H1 (cell line): ENCODE measurements around the gene TBC1D17. TPM values are rescaled to one million over a fixed set of nuclear protein-coding genes. Genes with fewer than 3 reads are reported as not detected.

Experiments used
- ATF3 ChIP-seq: IDR thresholded peaks from 2 replicates; pipeline ENCODE4 v1.6.1; 2011; ENCODE audit warnings: low read depth, mild to moderate bottlenecking, low read length; ENCODE audit not compliant: insufficient read depth
- CBX5 ChIP-seq: fragments of 300-800, 300-1000 bp; sonication (generic); IDR thresholded peaks from 2 replicates; pipeline ENCODE4 v1.7.1; 2016; ENCODE audit warnings: antibody characterized with exemption, low read length, low read depth
- CHD1 ChIP-seq: IDR thresholded peaks from 2 replicates; pipeline ENCODE4 v1.6.1; 2012; ENCODE audit warnings: low read depth, low read length, improper control_type of control experiment
- CHD2 ChIP-seq: IDR thresholded peaks from 2 replicates; pipeline ENCODE4 v1.6.1; 2012; ENCODE audit warnings: low read length, improper control_type of control experiment
- CREB1 ChIP-seq: IDR thresholded peaks from 2 replicates; pipeline ENCODE4 v1.6.1; 2012; ENCODE audit warnings: inconsistent platforms
- EZH2 ChIP-seq: fragments of 200-600 bp; sonication (generic); IDR thresholded peaks from 2 replicates; pipeline ENCODE4 v1.7.1; 2012; ENCODE audit warnings: low read depth, mild to moderate bottlenecking, moderate library complexity, low read length, inconsistent platforms; ENCODE audit not compliant: severe bottlenecking
- FOSL1 ChIP-seq: IDR thresholded peaks from 2 replicates; pipeline ENCODE4 v1.6.1; 2011; ENCODE audit warnings: mild to moderate bottlenecking, low read depth, low read length, moderate library complexity; ENCODE audit not compliant: insufficient read depth
- NANOG ChIP-seq: IDR thresholded peaks from 2 replicates; pipeline ENCODE4 v1.6.1; 2011; ENCODE audit warnings: low read length, low read depth, mild to moderate bottlenecking, inconsistent platforms; ENCODE audit not compliant: insufficient read depth, poor library complexity, severe bottlenecking
- PHF8 ChIP-seq: fragments of 200-600 bp; sonication (generic); conservative IDR thresholded peaks from 2 replicates; pipeline ENCODE4 v1.7.1; 2012; ENCODE audit warnings: low read depth, mild to moderate bottlenecking, inconsistent platforms, low read length, moderate library complexity
- RFX5 ChIP-seq: IDR thresholded peaks from 2 replicates; pipeline ENCODE4 v1.6.1; 2011; ENCODE audit warnings: low read depth, low read length, improper control_type of control experiment, borderline replicate concordance
- RXRA ChIP-seq: IDR thresholded peaks from 2 replicates; pipeline ENCODE4 v1.6.1; 2011; ENCODE audit warnings: low read depth, mild to moderate bottlenecking, low read length, moderate library complexity; ENCODE audit not compliant: insufficient read depth
- SAP30 ChIP-seq: fragments of 300-600 bp; sonication (generic); IDR thresholded peaks from 2 replicates; pipeline ENCODE4 v1.7.1; 2012; ENCODE audit warnings: low read length, moderate library complexity, mild to moderate bottlenecking, inconsistent platforms; ENCODE audit not compliant: insufficient read depth, insufficient replicate concordance
- SIRT6 ChIP-seq: IDR thresholded peaks from one replicate; pipeline ENCODE4 v1.7.1; 2012; ENCODE audit warnings: low read length, inconsistent platforms
- SIX5 ChIP-seq: IDR thresholded peaks from 2 replicates; pipeline ENCODE4 v1.6.1; 2011; ENCODE audit warnings: mild to moderate bottlenecking, low read depth, low read length
- SP4 ChIP-seq: IDR thresholded peaks from 2 replicates; pipeline ENCODE4 v1.6.1; 2012; ENCODE audit warnings: low read length, inconsistent platforms
- SRF ChIP-seq: IDR thresholded peaks from 2 replicates; pipeline ENCODE4 v1.6.1; 2011; ENCODE audit warnings: mild to moderate bottlenecking, low read depth, low read length, moderate library complexity
- SUZ12 ChIP-seq: fragments of 200-600 bp; sonication (generic); IDR thresholded peaks from 2 replicates; pipeline ENCODE4 v1.6.1; 2012; ENCODE audit warnings: mild to moderate bottlenecking, inconsistent platforms, low read length, moderate library complexity, mixed read lengths
- TAF7 ChIP-seq: optimal IDR thresholded peaks from 2 replicates; pipeline ENCODE3; 2011; ENCODE audit warnings: low read depth, mild to moderate bottlenecking, inconsistent platforms, low read length, moderate library complexity, borderline replicate concordance
- USF2 ChIP-seq: IDR thresholded peaks from 2 replicates; pipeline ENCODE4 v1.6.1; 2011; ENCODE audit warnings: low read length, improper control_type of control experiment
- polyA plus RNA-seq, 7 experiments: library from polyadenylated mRNA; depleted of rRNA in 3 of 7; stranded (reverse) in 5 of 7; unstranded in 2 of 7; fragments of >200 nt in 5 of 7; fragments of 200-250 nt in 2 of 7; gene quantifications; 1 replicate in 5 of 7; 2 replicates in 1 of 7; 4 replicates in 1 of 7; pipeline versions ENCODE4 v1.2.1 to v1.2.3, GENCODE V29; 2011 to 2013; ENCODE audit warnings: missing spikeins in 2 of 7, mixed read lengths in 2 of 7
- total RNA-seq: library from RNA; stranded (reverse); fragmentation: NEBNext Ultra II Directional; extraction: Animal tissue kit (Norgen Biotek cat#: 25700); gene quantifications from 2 replicates; pipeline ENCODE4 v1.2.1, GENCODE V29; 2021
- TF ChIP-seq, protein P1 (sequence below): IDR thresholded peaks from 2 replicates; pipeline ENCODE4 v1.6.1; 2012; ENCODE audit warnings: inconsistent platforms

Gene TBC1D17
- total and polyA plus RNA-seq, 2 of the 8 experiments (the other 6 are each of a cell fraction or from before 2014, with no cell fraction given), result 30.3 to 44.9 TPM

DNA sequence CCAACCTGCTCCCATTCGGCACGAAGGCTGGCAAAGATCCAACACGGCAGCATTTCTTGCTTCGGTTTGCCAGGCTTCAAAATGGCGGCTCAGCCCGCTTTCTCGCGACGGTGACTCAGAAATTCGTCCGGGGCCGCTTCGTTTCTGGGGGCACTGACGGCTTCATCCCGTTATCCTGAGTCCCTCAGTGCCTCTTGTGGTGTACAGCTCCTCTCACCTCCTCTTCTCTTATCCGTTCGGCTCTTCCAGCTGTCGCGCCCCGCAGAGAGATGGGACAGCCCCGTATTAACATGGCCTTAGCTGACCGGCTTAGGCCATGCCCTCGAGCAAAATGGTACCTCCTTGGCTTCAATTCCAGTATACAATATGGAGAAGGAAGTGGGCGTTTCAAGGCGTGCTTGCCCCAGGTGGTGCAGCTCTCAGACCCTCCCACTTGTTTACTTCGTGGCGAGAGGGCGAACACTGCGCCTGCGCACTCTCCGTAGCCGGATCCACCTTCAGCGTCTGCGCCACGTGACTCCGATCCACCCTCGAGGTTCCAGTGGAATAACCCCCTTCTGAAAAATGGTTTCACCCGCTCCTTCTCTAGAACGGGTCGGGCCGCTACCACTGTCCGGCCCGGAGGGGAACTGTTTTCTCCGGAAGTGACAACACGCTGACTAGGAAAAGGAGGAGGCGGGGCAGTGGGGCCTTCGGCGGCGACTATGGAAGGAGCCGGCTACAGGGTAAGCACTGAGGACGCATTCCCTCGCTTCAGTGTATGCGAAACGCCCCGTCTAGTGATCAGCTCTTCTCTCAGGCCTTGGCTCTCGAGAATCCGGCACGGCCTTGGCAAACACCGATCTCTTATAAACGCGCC lies at the start of gene TBC1D17, which contains the start of gene AKT1S1 (continued):
- TF ChIP-seq USF2 (peak; percentile 97), CREB1 (peak; percentile 92), SP4 (peak; percentile 83), FOSL1 (no peak), SIX5 (peak; percentile 41), SRF (no peak), PHF8 (peak; percentile 78), TAF7 (peak; percentile 83), SAP30 (peak; percentile 24), CBX5 (no peak), EZH2 (no peak), ATF3 (peak; percentile 75), CHD1 (peak; percentile 95), SIRT6 (no peak), SUZ12 (no peak), NANOG (no peak), RXRA (no peak), CHD2 (peak; percentile 85), RFX5 (no peak)
- TF ChIP-seq, protein P1, sequence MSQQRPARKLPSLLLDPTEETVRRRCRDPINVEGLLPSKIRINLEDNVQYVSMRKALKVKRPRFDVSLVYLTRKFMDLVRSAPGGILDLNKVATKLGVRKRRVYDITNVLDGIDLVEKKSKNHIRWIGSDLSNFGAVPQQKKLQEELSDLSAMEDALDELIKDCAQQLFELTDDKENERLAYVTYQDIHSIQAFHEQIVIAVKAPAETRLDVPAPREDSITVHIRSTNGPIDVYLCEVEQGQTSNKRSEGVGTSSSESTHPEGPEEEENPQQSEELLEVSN, result peak; percentile 50; the same call in 1 of the 2 replicates
